GM19463 (cell line): ENCODE measurements around the gene PVR.
"Not testable (repeated sequence)": the region's sequence is repeated elsewhere in the genome, so short reads cannot be mapped to it uniquely, and the experiment has no call there.

Source experiments
- ATAC-seq: cut with Tn5 transposase; IDR thresholded peaks from one replicate; pipeline ENCODE4 v1.9.1; 2021; ENCODE audit warnings: mild to moderate bottlenecking, moderate library complexity; ENCODE audit not compliant: unreplicated experiment

The PVR gene

DNA sequence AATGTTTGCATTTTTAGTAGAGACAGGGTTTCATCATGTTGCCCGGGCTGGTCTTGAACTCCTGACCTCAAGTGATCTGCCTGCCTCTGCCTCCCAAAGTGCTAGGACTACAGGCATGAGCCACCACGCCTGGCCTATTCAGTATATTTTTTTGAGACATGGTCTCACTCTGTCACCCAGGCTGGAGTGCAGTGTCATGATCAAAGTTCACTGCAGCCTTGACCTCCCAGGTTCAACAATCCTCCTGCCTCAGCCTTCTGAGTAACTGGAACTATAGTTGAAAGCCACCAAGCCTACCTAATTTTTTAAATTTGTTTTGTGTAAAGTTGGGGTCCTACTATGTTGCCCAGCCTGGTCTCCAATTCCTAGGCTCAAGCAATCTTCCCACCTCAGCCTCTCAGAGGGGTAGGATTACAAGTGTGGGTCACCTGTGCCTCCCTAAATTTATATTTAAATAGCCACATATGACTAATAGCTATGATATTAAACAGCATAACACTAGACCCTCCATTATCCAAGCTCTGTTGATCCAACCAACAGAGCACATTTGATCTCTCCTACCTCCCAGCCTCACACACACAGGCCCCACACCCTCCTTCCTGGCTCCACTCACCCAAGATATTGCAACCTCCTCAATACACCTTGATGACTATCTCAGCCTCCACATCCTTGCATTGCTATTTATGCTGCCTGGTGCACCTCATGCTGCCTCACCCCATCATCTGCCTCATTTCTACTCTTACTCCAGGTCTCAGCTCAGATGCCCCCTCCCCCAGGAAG, 25.5 kb downstream of the PVR start:
- no peak for ATAC-seq

DNA sequence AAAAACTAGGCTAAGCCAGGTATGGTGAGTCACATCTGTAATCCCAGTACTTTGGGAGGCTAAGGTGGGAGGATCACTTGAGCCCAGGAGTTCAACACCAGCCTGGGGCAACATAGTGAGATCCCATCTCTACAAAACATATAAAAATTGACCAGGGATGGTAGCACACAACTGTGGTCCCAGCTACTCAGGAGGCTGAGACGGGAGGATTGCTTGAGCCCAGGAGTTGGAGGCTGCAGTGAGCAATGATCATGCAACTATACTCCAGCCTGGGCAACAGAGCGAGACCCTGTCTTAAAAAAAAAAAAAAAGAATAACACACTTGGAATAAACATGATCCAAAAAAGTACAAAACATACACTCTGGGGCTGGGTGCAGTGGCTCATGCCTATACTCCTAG, 26.3 kb downstream of the PVR start:
- ATAC-seq = not testable (repeated sequence)

DNA sequence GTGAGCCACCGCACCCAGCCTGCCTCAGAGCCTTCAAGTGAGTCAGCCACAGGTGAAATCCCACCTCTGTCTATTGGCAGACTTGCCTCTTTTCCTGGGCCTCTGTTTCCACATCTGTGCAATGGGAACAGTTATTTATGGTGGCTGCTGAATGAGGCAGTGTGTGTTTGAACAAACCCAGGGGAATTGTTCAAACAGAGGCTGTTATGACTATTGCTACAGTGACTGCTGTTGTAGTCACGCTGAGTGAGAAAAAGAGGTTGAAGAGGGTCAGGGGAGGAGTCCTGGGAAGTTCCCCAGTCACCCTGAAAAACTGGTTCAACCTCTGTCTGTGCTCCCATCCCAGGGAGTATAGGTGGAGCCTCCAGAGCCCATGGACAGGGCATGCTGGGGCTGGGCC, 27.7 kb downstream of the PVR start, which contains the start of gene CEACAM19:
CEACAM19 (plus strand) TSS at position 83 of the 400 bp plus-strand sequence. CDS start 450 bp downstream, outside the sequence.
- ATAC-seq = no peak

DNA sequence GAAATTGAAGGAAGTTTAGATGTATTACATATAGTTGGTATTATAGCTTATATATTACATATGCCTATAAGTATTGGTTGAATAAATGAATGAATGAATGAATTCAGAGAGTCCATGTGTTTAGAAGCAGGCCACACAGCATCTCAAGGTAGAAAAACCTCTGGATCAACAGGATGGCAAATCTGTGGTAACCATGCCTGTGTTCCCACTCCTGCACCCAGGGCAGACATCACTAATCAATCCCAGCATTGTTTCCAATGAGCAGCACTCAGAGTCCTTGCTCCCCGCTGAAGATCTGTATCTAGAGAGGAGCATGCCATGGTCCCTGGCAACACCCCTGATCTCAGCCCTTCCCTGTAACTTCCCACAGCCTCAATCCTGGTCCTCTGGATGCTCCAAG, 28.5 kb downstream of the PVR start:
- no peak for ATAC-seq

DNA sequence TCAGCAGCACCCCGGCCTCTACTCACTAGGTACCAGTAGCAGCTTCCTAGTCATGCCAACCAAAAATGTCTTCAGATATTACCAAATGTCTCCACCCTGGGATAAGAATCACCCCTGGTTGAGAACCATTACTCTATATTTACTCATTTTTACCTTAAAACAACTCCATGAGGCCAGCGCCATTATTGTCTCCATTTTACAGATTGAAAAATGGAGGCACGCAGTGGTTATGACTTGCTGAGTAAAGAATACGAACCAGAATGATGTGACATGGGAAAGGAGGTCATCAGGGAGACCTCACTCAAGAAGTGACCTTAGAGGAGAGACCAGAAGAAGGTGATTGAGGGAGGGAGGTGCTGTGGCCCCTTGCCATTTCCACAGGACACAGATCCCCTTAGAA, 29.8 kb downstream of the PVR start:
- ATAC-seq = no peak

DNA sequence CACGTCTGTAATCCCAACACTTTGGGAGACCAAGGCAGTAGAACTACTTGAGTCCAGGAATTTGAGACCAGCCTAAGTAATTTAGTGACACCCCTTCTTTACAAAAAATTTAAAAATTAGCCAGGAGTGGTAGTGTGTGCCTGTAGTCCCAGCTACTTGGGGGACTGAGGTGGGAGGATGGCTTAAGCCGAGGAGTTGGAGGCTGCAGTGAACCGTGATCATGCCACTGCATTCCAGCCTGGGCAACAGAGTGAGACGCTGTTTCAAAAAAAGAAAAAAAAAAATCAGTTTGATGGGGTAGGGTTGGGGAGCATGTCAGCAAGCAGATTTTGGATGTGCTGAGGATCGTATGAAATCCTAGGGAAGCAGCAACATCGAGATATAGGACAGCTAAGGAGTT, 31.8 kb downstream of the PVR start:
- ATAC-seq = no peak

DNA sequence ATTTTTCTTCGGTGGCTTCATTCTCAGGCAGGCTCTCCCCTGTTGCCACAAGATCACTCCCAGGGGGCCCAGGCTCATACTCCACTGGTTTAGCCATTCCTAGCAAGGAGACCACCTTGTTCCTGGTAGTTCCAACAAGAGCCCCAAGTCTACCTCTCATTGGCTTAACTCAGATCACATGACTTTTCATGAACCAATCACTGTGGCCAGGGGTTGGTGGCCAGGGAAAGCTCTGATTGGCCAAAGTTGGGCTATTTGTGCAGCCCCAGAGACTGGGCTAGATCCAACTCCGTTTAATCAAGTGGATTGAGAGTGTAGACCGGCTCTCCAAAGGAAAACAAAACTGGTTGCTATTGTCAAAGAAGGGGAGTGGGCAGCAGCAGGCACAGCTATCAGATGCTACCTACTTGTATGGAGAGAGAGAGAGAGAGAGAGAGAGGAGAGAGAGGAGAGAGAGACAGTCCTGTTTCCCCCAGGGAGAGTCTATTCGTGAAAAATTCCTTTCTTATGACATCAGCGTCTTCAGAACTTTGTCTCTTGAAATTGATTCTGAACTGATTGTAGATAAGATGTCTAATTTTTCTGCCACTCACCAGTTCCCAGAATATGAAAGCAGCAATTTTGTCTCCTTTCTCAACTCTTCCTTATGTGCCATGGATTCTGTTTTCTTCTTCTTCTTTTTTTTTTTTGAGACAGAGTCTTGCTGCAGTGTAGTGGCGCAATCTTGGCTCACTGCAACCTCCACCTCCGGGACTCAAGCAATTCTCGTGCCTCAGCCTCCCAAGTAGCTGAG, 33.5 kb downstream of the PVR start:
- no peak for ATAC-seq

DNA sequence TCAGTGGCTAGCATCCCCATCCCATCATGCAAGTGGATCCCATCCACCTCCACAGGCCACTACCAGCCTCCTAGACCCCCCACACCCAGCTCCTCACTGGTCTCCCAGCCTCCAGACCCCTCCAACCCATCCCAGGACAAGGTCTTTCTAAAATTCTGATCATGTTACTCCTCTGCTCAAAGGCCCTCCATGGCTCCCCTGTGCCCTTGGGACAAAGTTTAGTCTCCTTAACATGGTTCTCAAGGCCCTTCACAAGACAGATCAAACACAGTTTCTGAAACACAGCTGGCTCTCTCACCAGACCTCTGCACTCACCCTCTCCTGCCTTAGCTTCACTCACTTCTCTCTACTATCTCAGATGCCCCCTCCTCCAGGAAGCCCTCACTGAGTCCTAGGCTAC, 36.8 kb downstream of the PVR start:
- no peak for ATAC-seq

DNA sequence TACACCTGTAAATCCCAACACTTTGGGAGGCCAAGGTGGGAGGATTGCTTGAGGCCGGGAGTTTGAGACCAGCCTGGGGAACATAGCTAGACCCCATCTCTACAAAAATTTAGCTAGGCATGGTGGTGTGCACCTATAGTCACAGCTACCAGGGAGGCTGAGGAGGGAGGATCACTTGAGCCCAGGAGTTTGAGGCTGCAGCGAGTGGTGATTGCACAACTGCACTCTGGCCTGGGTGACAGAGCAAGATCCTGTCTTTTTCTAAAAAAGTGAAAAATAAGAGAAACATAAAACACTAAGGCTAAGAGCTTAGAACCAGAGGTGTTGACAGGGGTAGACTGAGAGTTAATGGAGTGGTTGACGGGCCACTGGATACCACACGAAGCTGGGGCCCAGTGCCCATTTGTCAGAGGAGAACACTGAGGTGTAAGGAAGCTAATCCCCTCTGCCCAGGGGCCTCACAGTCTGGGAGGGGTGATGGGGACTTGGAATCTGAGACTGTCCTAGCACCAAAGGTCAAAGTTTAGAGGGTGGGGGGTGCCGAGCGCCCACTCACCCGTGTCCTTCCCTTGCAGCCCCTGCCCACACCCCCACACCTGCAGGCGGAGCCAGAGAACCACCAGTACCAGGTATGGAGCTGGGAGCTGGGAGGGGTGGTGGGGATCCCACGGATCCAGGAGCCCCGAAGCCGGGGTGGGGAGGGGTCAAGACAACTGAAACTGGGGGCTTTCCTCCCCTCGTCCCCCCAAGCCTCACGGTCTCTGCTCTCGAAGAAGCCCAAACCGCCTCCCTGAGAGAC, 38.5 kb downstream of the PVR start:
- no peak for ATAC-seq

DNA sequence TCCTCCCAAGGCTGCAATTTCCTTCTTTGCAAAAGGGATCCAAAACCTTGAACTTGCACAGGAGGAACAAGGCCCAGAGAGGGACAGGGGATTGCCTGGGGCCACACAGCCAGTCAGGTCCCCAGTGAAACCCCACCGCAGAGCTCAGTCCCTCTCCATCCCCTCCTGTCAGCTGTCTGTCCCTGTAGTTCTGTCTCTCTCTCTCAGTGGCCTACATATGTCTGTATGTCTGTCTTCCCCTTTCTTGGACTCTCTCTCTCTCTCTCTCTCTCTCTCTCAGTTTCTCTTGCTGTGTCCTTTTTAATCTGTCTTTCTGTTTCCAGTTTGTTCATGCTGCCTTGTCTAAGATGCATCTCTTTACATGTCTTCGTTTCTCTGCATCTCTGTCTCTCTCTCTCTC, 39.1 kb downstream of the PVR start:
- no peak for ATAC-seq

DNA sequence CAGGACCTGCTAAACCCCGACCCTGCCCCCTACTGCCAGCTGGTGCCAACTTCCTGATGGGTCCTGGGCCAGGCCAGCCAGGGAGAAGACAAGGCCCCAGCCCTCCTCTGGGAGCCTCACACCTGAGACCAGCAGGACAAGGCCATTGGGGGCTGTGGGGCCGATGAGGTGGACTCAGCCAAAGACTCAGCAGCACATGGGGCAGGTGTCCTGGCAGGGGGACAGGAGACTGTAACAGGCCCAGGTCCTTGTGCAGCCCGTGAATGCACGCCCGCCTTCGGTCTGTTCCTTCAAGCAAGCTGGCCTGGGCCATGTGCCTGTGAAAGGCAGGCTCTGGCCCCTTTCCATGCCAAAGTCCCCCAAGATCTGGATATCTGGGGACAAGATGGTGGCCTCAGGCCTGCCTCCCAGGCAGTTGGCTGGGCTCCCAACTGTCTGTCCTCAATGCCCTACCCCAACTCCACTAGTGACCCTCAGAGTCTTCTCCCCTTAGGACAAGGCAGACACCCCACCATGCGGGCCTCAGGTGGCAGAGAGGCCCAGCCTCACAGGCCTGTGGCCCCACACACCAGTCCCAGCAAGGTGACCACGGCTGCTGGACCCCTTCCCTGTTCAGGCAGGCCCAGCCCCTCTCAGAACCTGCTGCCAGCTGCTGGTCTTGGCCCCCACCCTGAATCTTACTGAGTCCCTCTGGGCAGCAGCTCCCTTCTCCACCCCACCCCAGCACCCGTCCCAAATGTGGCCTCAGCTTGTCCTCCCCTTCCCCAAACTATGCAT, 39.9 kb downstream of the PVR start:
- ATAC-seq = no peak

DNA sequence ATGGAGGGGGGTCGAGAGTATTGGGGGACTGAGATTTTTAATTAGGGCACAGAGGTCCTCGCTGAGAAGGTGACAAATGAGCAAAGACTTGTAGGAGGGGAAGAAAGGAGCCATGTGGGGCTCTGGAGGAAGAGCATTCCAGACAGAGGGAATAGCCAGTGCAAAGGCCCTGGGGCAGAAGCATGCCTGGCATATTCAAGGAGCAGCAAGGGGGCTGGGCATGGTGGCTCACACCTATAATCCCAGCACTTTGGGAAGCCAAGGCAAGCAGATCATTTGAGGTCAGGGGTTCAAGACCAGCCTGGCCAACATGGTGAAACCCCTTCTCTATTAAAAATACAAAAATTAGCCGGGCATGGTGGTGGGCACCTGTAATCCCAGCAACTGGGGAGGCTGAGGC, 40.7 kb downstream of the PVR start:
- not testable (repeated sequence) for ATAC-seq

DNA sequence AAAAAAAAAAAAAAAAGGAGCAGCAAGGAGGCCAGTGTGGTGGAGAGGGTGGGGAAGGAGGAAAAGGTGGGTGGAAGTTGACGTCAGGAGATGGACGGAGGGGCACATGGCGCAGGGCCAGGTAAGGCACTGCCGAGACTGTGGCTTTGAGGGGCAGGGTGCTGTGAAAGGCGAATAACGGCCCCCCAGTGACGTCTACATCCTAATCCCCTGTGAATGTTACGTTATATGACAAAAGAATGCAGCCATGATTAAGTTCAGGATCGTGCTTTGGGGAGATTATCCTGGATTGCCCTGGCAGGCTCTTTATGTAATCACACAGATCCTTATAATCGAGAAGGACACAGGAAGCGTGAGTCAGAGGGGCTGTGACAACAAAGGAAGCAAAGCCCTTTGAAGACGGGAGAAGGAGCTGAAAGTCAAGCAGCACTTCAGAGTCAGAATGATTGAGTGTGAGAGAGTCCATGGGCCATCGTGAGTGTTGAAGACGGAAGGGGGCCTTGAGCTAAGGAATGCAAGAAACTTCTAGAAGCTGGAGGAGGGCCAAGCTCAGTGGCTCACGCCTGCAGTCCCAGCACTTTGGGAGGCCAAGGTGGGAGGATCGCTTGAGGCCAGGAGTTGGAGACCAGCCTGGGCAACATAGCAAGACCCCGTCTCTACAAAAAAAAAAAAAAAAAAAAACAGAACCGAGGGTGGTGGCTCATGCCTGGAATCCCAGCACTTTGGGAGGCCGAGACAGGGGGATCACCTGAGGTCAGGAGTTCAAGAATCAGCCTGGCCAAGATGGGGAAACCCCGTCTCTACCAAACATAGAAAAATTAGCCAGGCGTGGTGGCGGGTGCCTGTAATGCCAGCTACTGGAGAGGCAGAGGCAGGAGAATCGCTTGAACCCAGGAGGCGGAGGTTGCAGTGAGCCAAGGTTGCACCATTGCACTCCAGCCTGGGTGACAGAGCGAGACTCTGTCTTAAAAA, 41.5 kb downstream of the PVR start:
- ATAC-seq = no peak

DNA sequence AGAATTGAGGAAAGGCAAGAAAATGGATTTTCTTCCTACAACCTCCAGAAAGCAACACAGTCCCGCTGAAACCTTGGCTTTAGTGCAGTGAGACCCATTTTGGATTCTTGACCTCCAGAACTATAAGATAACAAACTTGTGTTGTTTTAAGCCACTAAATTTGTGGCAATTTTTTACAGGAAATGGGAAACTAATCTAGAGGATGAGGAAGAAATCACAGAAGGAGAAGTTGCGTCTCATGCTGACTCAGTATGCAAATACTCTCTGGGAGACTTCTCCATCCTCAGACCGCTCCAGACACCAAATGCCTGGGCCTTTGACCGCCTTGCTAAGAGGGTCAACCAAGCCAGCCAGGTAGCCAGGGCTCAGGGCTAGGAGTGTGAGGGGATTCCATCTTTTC, 42.2 kb downstream of the PVR start:
- ATAC-seq = no peak

DNA sequence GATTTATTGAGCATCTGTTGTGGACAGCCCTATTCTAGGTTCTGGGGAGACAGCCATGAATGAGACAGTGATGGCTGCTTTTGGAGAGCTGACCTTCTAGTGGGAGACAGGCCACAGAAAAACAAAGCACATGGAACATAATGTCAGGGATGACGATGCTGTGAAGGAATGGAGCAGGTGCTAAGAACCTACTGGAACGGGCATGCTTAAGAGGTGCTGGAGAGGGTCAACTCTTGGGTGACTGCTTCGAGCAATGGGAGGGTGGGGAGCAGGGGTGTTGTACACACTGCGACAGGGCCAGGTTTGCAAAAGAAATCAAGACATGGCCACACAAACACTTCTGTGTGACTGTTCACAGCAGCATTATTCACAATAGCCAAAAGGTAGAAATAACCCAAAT, 43.2 kb downstream of the PVR start:
- no peak for ATAC-seq

DNA sequence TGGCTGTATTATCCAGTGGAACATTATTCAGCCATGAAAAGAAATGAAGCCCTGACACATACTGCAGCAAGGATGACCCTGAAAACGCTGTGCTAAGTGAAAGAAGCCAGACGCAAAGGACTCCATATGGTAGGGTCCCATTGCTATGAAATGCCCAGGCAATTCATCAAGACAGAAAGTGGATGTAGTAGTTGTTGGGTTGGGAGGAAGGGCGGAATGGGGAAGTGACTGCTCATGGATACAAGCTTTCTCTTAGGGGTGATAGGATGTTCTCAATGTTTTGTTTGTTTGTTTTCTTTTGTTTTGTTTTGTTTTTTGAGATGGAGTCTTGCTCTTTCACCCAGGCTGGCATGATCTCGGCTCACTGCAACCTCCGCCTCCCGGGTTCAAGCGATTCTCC, 44.2 kb downstream of the PVR start:
- ATAC-seq = no peak

DNA sequence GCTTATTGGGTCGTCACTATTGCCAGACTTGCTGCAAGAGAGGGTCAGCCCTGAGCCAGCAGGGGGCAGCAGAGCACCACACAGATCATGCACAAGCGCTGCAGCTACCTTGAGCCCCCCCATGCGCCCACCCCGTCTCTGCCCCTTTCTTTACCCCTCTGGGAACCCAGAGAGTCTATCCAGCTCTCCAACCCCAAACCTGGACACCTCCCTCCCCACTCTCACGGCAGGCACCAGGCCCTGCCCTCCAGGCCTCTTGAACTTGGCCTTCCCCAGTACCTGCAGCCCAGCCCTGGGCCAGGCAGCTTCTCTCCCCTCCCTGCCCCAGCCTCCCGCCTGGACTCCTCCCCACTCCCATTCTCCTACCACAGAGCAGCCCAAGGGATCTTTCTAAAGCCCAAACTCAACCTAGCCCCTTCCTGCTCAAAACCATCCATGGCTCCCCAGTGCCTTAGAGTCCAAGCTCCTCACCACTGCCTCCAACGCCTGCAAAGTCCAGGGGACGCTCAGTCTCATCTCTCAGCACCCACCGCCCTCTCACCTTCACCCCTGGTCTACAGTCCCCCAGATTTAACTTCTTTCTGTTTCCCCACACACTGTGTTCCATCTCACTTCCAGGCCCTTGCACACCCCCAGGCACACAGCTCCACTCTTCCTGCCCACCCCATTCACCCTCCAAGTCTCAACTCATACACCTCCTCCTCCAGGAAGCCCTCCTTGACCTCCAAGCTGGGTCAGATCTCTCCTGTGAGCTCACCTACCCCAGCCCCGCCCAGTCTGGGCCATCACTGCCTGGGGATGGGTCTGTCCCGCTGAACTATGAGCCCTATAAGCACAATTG, 45.8 kb downstream of the PVR start:
- no peak for ATAC-seq

DNA sequence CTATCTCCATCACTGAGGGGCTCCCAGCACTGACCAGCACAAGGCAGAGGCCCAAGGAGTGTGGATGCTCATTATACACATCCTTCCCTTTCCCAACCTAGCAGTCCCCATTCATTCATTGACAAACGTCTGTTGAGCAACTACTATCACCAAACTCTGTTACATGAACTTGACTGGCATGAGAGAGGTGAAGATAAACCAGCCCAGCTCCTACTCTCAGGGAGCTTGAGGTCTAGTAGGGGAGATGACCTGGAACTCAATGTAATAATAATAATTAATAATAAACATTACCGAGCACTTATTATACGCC, 46.4 kb downstream of the PVR start:
- ATAC-seq = no peak

DNA sequence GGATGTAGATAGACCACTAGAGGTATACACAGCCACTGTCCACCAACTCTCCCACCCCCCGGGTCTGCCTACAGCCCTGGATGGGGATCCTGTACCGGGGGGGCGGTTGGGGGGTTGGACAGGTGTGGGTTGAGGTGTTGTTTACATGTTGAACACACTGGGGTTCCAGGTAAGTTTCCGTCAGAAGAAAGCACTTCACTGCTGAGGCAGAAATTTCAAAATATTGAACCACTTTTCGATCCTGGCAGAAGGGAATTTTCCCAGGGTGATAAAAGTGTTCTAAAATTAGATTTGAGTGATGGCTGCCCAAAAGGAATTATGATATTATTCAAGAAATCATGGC, 48.6 kb downstream of the PVR start:
- ATAC-seq = no peak
